GM12873 (cell line): Measurements from ENCODE around the gene ZMIZ1.

Experiments
- CTCF ChIP-seq: IDR thresholded peaks from 2 replicates; pipeline ENCODE4 v1.5.1; 2012; ENCODE audit warnings: low read depth, mild to moderate bottlenecking, moderate library complexity, low read length, control low read depth; ENCODE audit not compliant: insufficient read depth; ENCODE audit errors: missing control alignments

Gene ZMIZ1

GRCh38 chr10:79049931-79050895 is 18.6 kb upstream of the ZMIZ1 start:
- TF ChIP-seq CTCF, result no peak

DNA sequence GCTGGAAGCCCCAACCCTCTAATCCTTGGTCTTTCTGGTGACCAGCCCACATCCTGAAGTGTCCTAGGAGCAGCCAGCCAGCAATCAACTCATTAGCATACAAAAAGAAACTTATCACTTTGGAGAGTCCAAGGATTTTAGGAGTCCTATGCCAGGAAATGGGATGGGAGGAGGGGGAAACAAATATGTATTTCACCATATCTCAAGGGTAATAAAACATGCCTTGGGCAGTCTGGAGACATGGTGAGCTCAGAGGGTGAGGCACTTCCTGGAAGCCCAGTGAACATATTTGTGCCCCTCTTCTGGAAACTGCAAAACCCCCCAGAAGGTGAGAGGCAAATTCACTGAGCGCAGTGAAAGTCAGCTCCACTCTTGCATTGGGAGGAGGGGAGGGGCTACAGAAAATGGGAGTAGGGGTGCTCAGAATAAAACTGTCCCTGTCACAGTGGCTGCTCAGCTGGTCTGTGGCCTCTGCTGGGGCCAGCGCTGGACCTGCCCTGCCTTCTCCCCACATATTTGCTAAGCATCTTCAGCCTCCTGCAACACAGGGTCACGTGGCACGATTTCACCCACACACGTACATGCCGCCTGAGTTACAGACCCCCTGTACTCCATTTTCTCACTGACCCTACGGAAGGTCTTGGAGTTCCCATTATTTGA is 17.7 kb upstream of the ZMIZ1 start:
- TF ChIP-seq CTCF, result no peak

GRCh38 chr10:79051766-79052165 is 17.0 kb upstream of the ZMIZ1 start:
- TF ChIP-seq CTCF, result no peak

- TF ChIP-seq CTCF, result peak; percentile 55
Observed at GRCh38 chr10:79052291-79053080, 16.3 kb upstream of the ZMIZ1 start.

DNA sequence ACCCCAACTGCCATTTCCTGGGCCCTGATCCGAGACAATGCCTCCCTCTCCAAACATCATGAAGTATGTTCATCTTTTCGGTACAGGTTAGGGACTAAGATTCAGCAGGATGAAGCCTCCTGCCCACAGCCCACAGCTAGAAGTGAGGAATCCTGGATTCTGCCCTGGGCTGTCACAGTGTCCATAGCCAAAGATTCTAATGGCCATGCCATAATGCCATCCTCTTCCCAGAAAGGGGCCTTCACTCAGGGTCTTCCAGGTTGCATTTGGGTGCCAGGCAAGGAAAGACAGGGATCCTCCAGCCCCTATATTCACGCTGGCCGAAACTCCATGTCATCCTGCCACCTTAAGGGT is 15.7 kb upstream of the ZMIZ1 start:
- no peak for TF ChIP-seq CTCF

DNA sequence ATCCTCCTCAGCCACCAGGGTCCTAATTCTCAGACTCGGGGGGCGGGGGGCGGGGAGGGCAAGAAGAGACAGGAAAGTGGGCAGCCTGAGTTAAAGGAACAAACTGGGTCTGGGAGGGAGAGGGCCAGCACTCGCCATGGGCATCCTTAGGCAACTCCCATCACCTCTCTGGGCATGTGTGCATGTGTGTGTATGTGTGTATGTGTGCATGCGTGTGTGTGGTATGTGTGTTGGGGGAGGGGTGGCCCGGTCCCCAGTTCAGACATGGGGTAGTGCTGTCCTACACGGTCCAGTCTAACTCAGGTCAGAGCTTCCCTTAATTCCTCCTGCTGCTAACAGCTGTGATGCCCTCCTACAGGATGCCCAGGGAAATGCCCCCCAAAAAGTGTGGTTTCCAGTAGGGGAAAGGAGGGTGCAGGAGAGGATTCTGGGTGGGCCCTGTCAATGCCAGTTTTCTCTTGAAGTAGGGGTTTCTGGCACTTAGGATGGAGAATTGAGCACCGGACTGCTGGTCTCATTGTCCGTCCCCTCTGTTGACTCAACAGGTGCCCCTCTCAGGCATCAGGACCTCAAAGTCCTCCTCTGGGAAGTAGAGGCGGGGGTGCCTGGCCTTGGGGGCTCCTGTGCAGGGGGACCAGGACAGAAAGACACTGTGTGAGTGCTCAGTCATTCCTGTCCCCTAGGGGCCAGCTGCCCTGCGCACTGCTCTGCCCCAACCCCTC is 15.1 kb upstream of the ZMIZ1 start:
- no peak for TF ChIP-seq CTCF
